NCI-H2171 treated with DMSO at 0.1 percent for 48 hours (cell line): Measurements from ENCODE around the gene PRRC2B.
"Not testable (repeated sequence)": the region's sequence is repeated elsewhere in the genome, so short reads cannot be mapped to it uniquely, and the experiment has no call there.

Source experiments
- DNase-seq: peaks from one replicate; lab custom pipeline; 2025; lab: John Stamatoyannopoulos, UW

The PRRC2B gene

GRCh38 chr9:131470581-131470991, 76.7 kb downstream of the PRRC2B start:
- DNase-seq, result no peak

GRCh38 chr9:131472085-131472484, 78.2 kb downstream of the PRRC2B start:
- not testable (repeated sequence) for DNase-seq

- DNase-seq, result no peak
These were observed 79.5 kb downstream of the PRRC2B start for GRCh38 chr9:131473198-131473885.

- no peak for DNase-seq
These were observed 80.0 kb downstream of the PRRC2B start for GRCh38 chr9:131473891-131474290.

DNA sequence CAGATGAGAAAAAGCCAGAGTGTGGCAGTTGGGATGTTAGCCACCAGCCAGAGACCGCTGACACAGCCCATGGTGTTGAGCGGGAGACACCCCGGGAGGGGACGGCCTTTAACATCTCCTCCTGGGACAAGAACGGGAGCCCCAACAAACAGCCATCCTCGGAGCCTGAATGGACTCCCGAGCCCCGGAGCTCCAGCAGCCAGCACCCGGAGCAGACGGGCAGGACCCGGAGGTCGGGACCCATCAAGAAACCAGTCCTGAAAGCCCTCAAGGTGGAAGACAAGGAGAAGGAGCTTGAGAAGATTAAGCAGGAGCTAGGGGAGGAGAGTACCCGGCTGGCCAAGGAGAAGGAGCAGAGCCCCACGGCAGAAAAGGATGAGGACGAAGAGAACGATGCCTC, 80.8 kb downstream of the PRRC2B start:
- DNase-seq, result no peak

DNA sequence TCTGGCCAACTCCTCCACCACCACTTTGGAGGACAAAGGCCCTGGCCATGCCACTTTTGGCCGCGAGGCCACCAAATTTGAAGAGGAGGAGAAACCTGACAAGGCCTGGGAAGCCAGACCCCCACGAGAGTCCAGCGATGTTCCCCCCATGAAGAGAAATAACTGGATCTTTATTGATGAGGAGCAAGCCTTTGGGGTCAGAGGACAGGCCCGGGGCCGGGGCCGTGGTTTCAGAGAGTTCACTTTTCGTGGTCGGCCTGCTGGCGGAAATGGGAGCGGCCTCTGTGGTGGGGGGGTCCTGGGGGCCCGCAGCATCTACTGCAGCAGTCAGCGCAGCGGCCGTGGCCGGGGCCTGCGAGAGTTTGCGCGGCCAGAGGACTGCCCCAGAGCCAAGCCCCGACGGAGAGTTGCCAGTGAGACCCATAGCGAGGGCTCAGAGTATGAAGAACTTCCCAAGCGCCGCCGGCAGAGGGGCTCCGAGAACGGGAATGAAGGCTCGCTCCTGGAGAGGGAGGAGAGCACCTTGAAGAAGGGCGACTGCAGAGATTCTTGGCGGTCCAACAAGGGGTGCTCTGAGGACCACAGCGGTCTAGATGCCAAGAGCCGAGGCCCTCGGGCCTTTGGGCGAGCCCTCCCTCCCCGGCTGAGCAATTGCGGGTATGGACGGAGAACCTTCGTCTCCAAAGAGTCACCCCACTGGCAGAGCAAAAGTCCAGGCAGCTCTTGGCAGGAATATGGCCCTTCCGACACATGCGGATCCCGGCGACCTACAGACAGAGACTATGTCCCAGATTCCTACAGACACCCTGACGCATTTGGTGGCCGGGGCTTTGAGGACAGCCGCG, 81.4 kb downstream of the PRRC2B start:
- no peak for DNase-seq

- DNase-seq, result peak; percentile 34
These were observed 82.3 kb downstream of the PRRC2B start for GRCh38 chr9:131475956-131476776.

- no peak for DNase-seq
These were observed 83.0 kb downstream of the PRRC2B start for GRCh38 chr9:131476777-131477345.

DNA sequence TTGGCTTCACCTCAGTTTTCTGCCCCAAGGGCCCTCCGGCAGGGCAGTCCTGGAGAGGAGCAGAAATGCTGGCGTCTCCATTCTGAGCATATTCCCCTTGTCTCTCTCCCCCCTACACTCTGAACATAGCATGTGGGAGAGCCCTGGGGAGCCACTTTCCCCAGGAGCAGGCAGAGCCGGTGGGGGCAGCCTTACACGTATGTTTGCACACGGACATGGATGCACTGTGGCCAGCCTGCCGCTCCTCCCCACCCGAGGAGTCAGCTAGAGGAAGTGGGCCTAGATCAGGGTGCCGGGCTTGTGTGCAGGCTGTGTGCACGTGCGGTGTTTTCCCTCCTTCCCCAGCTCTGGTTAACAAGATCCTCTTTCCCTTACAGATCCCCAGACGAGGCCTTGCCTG, 83.5 kb downstream of the PRRC2B start:
- DNase-seq, result no peak

GRCh38 chr9:131477816-131478419, 84.0 kb downstream of the PRRC2B start:
- no peak for DNase-seq

DNA sequence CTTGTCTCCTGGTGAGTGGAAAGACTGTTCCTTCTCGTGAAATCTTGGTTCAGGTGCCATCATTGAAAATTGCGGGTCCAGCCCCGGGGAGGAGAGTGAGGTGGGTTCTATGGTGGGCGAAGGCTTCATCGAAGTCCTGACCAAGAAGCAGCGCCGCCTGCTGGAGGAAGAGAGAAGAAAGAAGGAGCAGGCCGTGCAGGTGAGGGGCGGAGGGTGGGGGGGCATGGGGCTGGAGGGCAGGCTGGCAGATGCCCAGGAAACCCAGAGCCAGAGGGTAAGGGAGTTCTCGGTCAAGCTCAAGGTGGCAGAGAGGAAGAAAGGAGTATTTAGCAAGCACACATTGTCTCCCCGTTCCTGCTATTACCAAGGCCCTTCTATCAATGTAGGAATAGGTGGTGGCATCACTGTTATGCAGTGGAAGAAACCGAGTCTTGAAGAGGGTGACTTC, 84.6 kb downstream of the PRRC2B start:
- no peak for DNase-seq

- no peak for DNase-seq
These were observed 85.0 kb downstream of the PRRC2B start for GRCh38 chr9:131478911-131479310.

GRCh38 chr9:131480258-131480657, 86.4 kb downstream of the PRRC2B start:
- no peak for DNase-seq

DNA sequence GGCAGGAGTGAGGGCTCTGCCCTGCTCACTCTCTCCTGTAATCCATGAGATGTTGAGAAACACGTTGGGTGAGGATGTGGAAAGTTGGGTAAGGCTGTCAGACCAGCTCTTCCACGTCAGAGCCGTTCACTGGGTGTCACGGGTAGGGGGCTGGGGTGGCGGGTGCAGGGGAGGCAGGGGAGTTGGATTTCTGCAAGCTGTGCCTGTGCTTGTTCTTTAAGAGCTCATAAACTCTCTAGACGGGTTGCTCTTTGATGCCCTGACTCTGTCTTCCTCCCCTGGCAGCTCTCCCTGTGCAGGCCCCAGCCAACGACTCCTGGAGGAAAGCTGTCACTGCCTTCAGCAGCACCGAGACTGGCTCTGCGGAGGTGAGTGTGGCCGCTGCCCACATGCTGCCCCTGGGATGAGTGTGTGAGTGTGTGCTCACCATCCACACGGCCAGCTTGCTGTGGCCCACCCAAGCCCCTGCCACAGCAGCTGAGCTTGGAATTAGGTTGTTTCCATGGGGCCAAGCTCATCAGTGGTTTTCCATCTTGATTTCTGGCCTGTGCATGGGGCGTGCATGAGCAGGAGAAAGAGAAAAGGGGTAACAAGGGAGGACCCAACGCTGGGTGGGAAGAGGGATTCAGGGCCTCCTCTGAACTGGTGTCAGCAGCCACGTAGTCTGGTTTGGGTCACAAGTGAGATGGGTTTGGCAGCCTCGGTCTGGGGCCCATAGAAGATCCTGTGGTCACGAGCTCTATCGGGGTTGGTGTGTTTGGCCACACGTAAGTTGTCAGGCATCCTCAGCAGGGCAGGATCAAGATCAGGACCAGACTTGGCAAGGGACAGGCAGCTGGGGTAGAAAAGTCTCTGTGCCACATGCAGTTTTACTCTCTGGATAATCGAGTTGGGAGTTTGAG, 87.8 kb downstream of the PRRC2B start:
- no peak for DNase-seq

GRCh38 chr9:131482343-131483006, 88.6 kb downstream of the PRRC2B start:
- no peak for DNase-seq

- peak; percentile 27 for DNase-seq
These were observed 89.6 kb downstream of the PRRC2B start for GRCh38 chr9:131483319-131484050.

- DNase-seq, result no peak
These were observed 90.2 kb downstream of the PRRC2B start for GRCh38 chr9:131484051-131484445.

DNA sequence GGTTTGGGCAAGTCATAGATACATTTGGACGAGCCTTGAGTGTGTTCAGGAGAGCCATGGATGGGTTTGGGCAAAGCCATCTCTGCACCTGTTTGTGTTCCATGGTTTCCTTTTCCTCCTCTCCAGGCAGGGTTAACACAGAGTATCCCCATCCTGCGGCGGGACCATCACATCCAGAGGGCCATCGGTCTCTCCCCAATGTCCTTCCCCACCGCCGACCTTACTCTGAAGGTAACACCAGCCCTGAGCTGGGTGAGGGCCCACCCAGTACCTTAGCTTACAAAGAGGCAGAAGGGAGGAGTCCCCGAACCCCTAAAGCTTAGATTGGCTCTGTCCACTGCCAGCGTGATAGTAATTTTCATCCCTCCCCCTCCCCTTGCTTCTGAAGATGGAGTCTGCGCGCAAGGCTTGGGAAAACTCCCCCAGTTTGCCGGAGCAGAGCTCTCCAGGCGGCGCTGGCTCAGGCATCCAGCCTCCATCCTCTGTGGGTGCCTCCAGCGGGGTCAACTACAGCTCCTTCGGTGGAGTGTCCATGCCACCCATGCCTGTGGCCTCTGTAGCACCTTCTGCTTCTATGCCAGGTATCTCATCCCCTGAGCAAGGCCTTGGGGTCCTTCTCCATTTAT, 90.8 kb downstream of the PRRC2B start:
- DNase-seq, result no peak

DNA sequence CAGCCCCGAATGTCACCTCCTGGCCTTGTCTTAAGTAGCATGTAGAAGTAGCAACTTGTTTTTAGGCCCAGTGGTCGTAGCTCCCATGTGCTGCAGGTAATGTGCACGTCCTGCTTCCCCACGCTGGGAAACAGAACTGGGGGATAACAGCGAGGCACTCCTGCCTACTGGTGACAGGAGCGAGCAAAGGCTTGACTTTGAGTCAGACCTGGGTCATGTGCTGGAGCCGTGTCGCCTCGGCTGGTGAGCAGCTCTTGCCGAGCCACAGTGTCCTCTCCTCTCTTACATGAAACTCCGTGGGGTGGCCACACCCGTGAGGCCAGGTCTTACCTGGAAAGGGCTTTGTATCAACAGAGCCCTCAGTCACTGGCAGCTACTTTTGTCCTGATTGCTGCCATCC, 91.3 kb downstream of the PRRC2B start:
- DNase-seq, result no peak
